ENCODE results near the gene DAZAP2.

DNA sequence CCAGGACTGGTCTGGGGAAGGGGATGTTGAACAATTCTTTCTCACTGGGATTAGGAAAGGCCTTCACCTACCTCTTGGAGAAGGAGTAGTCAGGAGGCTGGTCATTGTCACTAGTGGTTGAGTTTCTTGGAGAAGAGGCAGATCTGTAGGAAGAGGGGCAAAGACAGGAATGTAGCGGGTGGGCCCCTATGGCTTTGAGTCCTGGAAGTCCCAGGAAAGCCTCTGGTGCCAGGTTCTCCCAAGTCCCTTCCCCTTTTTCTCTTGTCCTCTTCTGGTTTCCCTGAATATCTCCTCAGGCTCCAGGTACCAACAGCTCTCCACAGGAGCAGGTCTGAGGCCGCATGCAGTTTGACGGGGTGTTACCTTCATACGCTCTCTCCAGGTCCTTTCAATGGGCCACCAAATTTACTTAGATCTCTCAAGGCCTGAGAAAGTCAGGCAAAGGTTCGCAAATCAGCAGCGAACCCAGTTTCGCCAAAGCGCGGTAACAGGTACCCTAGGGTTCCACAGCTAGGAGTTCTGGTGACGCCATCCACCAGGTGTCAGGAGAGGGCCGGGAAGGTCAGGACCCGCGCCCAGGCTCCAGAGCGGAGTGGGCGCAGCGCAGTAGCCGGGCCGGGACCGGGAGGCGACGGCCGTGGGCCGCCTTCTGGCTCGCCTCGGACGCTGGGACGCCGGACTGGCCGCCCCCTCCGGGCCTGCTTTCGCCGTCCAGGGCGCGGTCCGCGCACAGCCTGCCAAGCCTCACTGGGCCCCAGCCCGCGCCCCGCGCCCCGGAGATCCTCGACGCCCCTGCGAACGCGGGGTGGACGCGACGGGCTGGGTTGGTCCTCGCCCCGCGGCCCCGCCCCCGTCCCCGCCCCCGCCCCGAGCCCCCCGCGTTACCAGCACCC, 30.8 kb downstream of the DAZAP2 start:
- TF ChIP-seq, protein P1, sequence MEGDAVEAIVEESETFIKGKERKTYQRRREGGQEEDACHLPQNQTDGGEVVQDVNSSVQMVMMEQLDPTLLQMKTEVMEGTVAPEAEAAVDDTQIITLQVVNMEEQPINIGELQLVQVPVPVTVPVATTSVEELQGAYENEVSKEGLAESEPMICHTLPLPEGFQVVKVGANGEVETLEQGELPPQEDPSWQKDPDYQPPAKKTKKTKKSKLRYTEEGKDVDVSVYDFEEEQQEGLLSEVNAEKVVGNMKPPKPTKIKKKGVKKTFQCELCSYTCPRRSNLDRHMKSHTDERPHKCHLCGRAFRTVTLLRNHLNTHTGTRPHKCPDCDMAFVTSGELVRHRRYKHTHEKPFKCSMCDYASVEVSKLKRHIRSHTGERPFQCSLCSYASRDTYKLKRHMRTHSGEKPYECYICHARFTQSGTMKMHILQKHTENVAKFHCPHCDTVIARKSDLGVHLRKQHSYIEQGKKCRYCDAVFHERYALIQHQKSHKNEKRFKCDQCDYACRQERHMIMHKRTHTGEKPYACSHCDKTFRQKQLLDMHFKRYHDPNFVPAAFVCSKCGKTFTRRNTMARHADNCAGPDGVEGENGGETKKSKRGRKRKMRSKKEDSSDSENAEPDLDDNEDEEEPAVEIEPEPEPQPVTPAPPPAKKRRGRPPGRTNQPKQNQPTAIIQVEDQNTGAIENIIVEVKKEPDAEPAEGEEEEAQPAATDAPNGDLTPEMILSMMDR (conservative IDR thresholded peaks at IDR 0.05): peak; percentile 65
- no peak for TF ChIP-seq ZFX (IDR thresholded peaks at IDR 0.05)

All from C4-2B (cell line).